ENCODE measurements around the gene SPATA21. TPM values are rescaled to one million over a fixed set of nuclear protein-coding genes. Genes with fewer than 3 reads are reported as not detected.

The SPATA21 gene
- total RNA-seq, 1 experiment from 2014 or later = not detected

DNA sequence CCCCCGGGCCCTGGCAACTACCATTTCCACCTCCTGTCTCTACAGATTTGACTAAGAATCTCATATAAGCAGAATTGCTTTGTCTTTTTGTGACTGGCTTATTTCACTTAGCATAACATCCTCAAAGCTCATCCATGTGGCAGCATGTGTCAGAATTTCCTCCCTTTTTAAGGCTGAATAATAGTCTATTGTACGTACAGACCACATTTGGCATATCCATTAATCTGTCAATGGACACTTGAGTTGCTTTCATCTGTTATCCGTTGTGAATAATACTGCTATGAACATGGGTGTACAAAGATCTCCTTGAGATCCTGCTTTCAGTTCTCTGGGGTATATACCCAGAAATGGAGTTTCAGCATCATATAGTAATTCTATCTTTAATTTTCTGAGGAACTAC lies 24.0 kb downstream of the SPATA21 start:
- H3K79me1 ChIP-seq (ENCODE audit: insufficient read depth, low read depth, low read length, poor library complexity, severe bottlenecking) = no peaks in the 10 kb centered on the region
- no peaks in the 10 kb centered on the region for H3K9me3 Mint-ChIP-seq
- H3K18ac ChIP-seq (ENCODE audit: insufficient read length, low read depth, low read length) = no peak overlapping the region
- no peak overlapping the region; a peak in 1 of 7 replicates for H3K27ac Mint-ChIP-seq
- no peaks in the 10 kb centered on the region; a peak in 1 of 7 replicates for H3K36me3 Mint-ChIP-seq (ENCODE audit: insufficient read depth in 1 of 3, low read depth in 3 of 3)
- no peak overlapping the region for H2BK15ac ChIP-seq (ENCODE audit: low read depth, low read length)
- no peak overlapping the region for H3K14ac ChIP-seq (ENCODE audit: insufficient read depth, low read length)
- no peak overlapping the region for H3K4me3 Mint-ChIP-seq
- no peaks in the 10 kb centered on the region; the same call in 1 of the 2 replicates for H3K4me1 ChIP-seq (ENCODE audit: insufficient read depth, low read length)
- no peak overlapping the region for H2AK5ac ChIP-seq (ENCODE audit: insufficient read length, low read length)
- no peak overlapping the region for H2BK12ac ChIP-seq (ENCODE audit: insufficient read length, low read depth, low read length)
- H2BK120ac ChIP-seq (ENCODE audit: low read depth, low read length, poor library complexity, severe bottlenecking) = no peak overlapping the region
- H3K56ac ChIP-seq (ENCODE audit: insufficient read length, low read depth, low read length) = no peak overlapping the region
- no peaks in the 10 kb centered on the region for H3K23me2 ChIP-seq (ENCODE audit: insufficient read length, low read depth, low read length, poor library complexity, severe bottlenecking)
- no peaks in the 10 kb centered on the region for H3K27me3 ChIP-seq (ENCODE audit: insufficient read depth, low read length)
- H3K9ac ChIP-seq (ENCODE audit: extremely low read depth, insufficient read length, low read length) = no peak overlapping the region
- no peak overlapping the region for H2BK20ac ChIP-seq (ENCODE audit: low read depth, low read length, poor library complexity, severe bottlenecking)
- no peak overlapping the region for H2BK5ac ChIP-seq (ENCODE audit: insufficient read length, low read length)
- H4K20me1 ChIP-seq (ENCODE audit: control insufficient read depth, insufficient read depth, insufficient read length) = no peaks in the 10 kb centered on the region
- no peak overlapping the region for H4K8ac ChIP-seq (replicated peaks; ENCODE audit: insufficient read length, low read depth, low read length)
- H2AFZ ChIP-seq (ENCODE audit: low read length) = no peak overlapping the region
- H3T11ph ChIP-seq (ENCODE audit: low read length) = no peak overlapping the region
- H3K23ac ChIP-seq (ENCODE audit: insufficient read length, low read depth, low read length) = no peak overlapping the region
- H3K79me2 ChIP-seq (ENCODE audit: insufficient read depth, low read length) = no peaks in the 10 kb centered on the region
- H3K4ac ChIP-seq (ENCODE audit: low read depth, low read length) = no peak overlapping the region
- H3K4me2 ChIP-seq (ENCODE audit: insufficient read depth, insufficient read length, low read length) = no peak overlapping the region
- H4K91ac ChIP-seq (ENCODE audit: insufficient read length, low read depth, low read length) = no peak overlapping the region
- DNase-seq = no peak
- WGBS (ENCODE audit: extremely low coverage, insufficient read length, low lambda C conversion rate) = no CpG with 5 or more reads among the region's 3 CpGs
- H3K9me3 ChIP-seq (ENCODE audit: control insufficient read depth, low read depth, low read length) = no peaks in the 10 kb centered on the region
- H3K27me3 Mint-ChIP-seq (ENCODE audit: low read depth) = peaks cover 11% of the 10 kb centered on the region
- no peak overlapping the region for H3K27ac ChIP-seq (ENCODE audit: insufficient read length, low read depth, low read length)
- TF ChIP-seq, protein P1, sequence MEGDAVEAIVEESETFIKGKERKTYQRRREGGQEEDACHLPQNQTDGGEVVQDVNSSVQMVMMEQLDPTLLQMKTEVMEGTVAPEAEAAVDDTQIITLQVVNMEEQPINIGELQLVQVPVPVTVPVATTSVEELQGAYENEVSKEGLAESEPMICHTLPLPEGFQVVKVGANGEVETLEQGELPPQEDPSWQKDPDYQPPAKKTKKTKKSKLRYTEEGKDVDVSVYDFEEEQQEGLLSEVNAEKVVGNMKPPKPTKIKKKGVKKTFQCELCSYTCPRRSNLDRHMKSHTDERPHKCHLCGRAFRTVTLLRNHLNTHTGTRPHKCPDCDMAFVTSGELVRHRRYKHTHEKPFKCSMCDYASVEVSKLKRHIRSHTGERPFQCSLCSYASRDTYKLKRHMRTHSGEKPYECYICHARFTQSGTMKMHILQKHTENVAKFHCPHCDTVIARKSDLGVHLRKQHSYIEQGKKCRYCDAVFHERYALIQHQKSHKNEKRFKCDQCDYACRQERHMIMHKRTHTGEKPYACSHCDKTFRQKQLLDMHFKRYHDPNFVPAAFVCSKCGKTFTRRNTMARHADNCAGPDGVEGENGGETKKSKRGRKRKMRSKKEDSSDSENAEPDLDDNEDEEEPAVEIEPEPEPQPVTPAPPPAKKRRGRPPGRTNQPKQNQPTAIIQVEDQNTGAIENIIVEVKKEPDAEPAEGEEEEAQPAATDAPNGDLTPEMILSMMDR (conservative IDR thresholded peaks at IDR 0.05) = no peak
- H4K5ac ChIP-seq (ENCODE audit: insufficient read length, low read depth, low read length) = no peak overlapping the region
- H3K4me1 Mint-ChIP-seq = peaks cover 5 to 10% of the 10 kb centered on the region in 2 experiments
